Stimulated activated naive CD4-positive, alpha-beta T cell (primary cell): ENCODE data around the gene GPS1.
A peak's percentile ranks its signal among the peaks of the same experiment; 100 is the strongest.

ENCODE experiments used
- DNase-seq, 6 experiments: peaks; one replicate each; lab custom pipeline; 2025; lab: John Stamatoyannopoulos, UW

The GPS1 gene

GRCh38 chr17:82051776-82052637 lies at the start of gene GPS1, which contains the start of gene RFNG:
Gene GPS1 (plus strand): TSS chr17:82051898. CDS start chr17:82051932, 34 bp downstream.
Gene RFNG (minus strand): TSS chr17:82051811. CDS start chr17:82051766, 45 bp downstream.
- DNase-seq, result peak; percentile 57 to 78 (median 69)

DNA sequence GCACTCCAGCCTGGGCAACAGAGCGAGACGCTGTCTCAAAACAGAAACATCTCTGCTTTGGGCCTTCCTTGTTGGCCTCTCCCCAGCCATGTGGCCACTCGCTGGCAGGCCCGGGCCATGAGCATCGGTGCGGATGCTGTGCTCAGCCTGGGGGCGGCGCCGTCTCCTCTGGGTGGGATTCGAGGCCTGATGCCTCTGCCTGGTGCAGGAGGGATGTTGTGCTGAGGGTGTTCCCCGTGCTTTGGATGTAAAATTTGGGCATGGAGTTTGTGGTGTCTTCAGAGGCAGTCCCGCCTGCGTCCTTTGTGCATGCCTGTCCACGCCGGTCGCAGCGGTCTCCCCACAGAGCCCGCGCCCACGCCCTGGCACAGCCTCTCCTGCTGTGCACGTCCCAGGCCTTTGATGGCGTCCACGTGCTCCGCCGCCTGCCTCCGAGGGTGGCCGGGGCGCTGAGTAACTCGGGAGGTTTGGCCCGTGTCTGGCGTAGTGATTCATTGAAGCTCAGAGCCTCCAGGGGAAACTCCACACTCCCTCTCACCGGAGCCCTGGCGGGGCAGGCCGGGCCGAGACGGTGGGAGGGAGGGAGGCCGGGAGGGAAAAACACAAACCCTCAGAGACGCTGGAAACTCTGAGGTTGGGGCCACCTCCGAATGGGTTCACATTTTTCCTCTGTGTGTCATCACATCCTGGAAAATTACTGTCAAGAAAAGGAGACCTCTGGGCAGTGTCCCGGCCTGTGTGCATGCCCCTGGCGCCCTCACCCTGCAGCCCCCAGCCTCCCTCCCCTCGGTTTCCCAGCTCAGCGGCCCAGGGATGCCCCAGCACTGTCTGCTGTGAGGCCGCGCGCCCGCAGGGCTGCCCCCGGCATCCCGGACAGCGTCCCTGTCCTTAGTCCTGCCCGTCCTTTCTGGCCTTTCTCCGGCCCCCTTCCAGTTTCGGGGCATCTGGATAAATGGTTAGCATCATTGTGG lies 48.0 kb upstream of the GPS1 start:
- DNase-seq, result no peak

- no peak for DNase-seq
Observed at GRCh38 chr17:82004517-82005455, 46.9 kb upstream of the GPS1 start.

- DNase-seq, result no peak
Observed at GRCh38 chr17:82005701-82006348, 45.9 kb upstream of the GPS1 start.

GRCh38 chr17:82006468-82007227 lies 45.0 kb upstream of the GPS1 start:
- DNase-seq, result no peak

DNA sequence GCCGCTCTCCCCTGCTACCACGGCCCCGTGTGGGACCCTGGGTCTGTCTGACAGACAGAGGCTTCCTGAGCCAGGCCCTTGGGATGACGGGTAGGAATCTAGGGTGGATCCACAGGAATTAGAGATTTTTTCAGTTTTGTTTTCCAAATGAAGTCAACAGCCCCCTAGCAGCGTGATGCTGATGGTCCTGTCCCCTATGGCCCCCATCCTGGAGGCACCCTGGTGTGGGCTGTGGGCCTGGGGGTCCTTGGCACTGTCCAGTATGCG lies 44.5 kb upstream of the GPS1 start:
- DNase-seq, result no peak

DNA sequence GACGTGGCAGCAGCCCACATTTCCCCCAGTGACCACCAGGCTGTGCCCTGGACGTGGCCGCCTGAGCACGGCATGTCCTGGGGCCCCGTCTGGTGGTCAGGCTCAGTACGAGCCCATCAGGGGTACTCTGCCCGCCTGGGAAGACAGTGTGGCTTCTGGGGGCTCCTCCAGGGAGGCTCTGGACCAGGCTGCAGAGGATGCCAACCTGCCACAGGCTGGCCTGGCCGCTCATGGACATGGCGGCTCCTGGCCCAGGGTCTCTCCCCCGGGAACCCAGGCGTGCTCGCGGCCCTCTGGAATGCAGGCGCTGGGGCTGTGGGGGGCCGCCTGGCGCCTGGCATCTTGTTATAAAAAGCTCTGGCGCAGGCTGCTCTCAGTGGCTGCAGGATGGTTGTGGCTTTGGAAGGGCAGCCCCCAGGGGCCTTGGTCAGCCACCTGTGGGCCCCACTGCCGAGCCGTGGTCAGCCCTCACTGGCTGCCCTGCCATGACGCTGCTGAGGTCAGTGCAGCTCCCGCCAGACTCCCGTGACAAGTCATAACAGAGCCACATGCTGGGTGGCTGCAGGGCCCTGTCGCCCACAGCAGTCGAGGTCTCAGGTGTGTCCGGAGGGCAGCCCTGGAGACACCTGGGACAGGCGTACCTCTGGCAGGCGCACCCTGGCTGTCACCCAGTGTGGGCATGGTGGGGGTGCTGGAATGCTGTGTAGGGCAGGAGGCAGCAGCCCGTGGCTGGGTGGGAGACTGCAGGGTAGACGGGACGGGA lies 44.0 kb upstream of the GPS1 start:
- no peak for DNase-seq

DNA sequence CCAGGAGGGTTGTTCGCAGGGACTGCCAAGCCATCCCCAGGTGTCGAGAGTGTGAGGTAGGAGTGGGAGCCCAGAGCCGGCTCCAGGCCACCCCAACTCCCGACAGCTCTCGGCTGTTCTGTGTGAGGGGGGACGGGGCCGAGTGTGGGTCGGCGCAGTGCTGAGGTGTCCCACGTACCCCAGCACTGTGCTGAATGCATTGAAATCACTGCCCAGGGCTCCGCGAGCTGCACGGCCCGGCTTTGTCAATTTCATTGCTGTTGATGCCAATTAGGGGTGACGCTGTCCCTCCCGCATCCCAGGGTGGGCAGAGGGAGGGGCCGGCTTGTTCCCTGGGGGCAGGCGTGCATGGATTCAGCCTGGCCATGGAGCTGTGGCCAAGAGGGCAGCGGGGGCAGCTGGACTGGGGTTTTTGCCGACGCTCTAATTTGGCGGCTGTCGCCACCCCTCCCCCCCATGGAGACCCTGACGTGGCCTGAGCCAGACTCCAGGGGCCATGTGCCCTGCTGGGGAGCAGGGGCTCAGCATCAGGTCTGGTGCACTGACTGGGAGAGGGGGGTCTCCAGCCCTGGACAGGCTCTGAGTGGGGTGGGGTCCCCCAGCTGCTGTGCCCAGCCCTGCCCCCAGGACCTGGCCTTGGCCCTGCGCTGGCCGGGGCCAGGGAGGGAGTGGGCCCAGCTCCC lies 43.3 kb upstream of the GPS1 start:
- no peak for DNase-seq

DNA sequence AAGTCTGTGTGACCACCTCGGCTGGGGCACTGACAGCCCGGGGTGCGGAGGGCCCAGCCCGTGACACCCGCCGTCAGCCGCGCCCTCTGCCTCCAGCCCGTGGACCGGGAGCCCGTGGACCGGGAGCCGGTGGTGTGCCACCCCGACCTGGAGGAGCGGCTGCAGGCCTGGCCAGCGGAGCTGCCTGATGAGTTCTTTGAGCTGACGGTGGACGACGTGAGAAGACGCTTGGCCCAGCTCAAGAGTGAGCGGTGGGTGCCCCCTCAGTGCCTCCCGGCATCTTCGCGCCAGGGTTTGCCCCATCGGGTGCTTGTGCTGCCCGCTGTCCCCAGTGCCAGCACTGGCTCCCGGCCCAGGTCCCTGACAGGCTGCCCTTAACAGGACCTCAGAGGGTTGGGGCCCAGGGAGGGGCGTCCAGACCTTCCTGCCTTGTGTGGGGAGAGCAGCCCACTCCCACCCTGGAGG lies 42.7 kb upstream of the GPS1 start:
- no peak for DNase-seq

DNA sequence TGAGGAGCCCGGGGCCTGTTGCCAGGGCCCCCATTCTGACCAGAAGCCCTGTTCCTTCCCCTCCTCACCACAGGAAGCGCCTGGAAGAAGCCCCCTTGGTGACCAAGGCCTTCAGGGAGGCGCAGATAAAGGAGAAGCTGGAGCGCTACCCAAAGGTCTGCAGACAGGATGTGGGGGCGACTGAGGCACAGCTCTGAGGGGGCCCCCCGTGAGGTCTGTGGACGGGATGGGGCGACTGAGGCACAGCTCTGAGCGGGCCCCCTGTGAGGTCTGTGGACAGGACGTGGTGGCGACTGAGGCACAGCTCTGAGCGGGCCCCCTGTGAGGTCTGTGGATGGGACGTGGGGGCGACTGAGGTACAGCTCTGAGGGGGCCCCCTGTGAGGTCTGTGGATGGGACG lies 42.3 kb upstream of the GPS1 start:
- no peak for DNase-seq

- DNase-seq, result no peak
Observed at GRCh38 chr17:82010575-82011525, 40.8 kb upstream of the GPS1 start.

DNA sequence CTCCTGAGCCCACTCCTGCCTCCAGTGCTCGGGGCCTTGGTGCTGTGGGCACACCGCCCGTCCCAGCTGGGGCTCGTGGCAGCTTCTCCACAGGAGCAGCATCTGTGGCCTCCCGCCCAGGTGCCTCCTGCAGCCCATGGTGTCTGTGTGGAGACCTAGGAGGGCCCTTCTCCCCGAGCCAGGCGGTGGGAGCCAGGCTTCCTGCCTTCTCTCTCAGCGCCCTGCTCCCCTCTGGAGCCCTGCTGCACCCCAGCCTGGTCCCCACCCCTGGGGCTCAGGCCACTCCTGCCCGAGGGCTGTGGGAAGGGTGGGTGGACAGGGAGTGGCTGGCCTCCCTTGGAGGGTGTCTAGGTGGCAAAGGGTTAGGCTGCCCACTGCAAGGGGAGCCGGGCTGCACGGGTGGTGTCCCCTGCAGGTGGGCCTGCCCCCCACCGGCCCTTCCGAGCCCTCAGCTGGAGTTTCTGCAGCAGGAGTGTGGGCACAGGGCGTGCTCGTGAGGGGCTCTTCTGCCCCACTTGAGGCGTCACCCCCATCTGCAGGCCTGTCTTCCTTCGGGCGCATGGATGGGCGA lies 40.0 kb upstream of the GPS1 start:
- no peak for DNase-seq

- no peak for DNase-seq
Observed at GRCh38 chr17:82012261-82012639, 39.4 kb upstream of the GPS1 start.

DNA sequence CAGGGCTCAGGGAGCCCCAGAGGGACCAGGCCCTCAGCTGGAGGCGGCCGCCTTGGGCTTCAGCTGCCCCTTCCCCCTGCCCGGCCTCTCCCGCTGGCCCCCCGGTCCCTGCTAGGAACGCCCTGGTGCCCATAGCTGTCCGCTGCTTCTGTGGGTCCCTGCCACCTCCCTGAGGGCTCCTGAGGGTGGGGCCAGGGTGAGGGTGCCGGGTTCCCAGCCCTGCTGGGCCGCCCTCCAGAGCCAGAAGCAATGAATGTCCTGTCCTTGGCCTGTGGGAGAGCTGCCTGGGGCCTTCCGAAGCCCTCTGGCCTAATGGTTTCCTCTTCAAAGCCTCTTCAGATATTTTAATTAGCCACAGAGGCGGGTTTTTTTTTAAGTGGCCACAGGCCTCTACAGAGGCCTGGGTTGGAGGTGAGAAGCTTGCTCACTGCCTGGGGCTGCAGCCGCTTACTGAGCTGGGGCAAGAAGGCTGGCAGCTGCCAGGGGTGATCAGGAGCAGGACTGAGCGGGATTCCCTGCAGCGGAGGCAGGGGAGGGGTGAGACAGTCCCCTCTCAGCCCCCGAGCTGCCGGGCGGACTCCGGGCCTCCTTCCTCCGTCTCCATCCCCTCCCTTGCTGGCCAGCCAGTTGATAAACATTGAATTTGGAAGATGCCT lies 38.9 kb upstream of the GPS1 start:
- no peak for DNase-seq

DNA sequence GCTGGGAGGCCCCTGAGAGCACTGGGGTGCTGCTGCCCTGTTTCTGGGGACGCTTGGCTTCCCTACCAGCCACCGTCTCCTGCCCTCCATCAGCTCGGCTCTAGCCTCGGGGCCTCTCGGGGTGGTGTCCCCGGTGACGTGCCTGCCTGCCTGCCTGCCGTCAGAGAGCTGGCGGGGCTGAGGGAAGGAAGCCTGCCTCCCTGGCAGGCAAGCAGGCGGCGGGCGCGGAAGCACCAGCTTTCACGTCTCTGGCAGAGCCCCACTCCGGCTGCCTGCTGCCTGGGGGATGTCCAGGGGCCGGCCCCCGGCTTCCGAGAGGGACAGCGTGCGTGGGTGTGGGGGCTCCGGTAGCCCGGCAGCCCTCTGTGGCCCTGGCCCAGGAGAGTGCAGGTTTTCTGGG lies 38.4 kb upstream of the GPS1 start:
- DNase-seq, result no peak

DNA sequence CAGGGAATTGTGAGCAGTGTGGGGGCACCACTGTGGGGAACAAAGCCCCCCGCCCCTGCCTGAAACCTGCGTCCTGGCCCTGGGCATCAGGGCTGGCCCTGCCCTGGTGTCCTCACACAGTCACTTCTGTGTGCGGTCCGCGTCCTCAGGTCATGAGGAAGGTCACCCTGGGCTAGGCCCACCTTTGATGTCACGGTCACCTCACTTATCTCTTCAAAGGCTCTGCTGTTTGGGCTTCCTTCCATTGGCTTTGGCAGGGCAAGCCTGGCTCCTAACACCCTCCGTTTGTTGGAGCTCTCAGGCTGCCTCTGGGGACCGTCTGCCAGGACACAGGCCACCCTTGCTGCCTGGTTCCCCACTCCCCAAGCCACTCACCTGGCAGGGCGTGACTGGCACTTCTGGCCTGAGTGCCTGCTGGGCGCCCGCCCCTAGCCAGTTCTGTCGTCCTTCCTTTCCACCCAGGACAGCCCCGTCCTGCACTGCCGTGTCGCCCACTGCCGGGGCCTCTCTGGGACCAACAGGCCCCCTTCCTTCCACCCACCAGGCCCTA lies 37.9 kb upstream of the GPS1 start:
- no peak for DNase-seq

DNA sequence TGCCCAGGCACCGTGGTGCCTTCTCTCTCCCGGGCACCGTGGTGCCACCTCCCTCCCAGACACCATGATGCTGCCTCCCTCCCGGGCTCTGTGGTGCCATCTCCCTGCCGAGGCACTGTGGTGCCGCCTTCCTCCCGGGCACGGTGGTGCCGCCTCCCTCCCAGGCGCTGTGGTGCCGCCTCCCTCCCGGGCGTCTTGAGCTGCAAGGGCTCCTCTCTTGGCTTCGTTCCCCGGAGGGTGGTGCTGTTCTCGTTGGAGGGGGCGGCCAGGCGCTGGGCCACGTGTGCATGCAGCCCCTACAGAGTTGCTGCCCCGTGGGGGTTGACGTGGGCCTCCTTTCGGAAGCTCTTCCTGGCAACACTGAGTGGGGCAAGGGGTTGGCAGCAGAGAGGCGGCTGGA lies 37.3 kb upstream of the GPS1 start:
- no peak for DNase-seq
